ENCODE data around the gene ZRANB1. TPM values are rescaled to one million over a fixed set of nuclear protein-coding genes. Genes with fewer than 3 reads are reported as not detected.
"Not testable (repeated sequence)": the region's sequence is repeated elsewhere in the genome, so short reads cannot be mapped to it uniquely, and the experiment has no call there.

The ZRANB1 gene
- total RNA-seq, 1 experiment from 2014 or later: 12.2 TPM

DNA sequence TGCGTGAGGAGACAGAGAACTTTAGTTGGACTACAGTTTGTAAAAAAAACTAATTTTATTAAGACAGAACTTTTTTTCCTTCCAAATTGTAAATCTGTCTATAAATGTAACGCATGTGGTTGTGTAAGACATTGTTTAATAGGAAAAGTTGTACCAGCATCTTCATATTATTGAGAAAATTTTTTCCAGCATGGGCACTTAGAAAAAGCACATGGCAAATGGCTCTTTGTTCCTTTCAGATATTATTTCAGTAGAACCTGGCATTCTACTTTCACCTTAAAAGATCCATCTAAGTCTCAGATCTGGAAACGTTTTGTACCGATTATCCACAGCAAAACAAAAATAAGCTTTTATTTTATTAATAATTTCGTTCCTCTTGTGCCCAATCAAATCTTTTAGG, 43.2 kb downstream of the ZRANB1 start:
- in situ Hi-C loops (cut with HindIII; ENCODE audit: low pct_unique_long_range_greater_than_20kb, low sequenced_read_pairs): no loop called here
- no peak for DNase-seq (ENCODE audit: low read depth)

DNA sequence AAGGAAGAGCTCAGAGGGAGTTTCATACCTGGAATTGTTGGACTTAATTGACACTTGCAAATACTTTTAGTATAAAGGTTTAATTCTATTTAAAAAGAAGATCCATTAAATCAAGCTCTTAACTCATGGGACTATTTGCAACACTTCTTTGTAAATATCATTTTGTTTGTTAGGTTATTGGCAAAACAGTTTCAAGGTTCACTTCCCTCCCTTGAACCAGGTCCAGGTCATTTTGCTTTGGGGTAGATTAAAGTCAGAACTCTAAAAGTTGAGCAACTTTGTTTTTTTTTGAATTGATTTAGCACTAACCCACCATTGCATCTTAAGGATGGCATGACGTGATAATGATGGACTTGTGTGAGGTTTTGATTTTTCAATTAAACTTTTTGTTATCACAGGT, 45.9 kb downstream of the ZRANB1 start:
- in situ Hi-C loops (cut with HindIII; ENCODE audit: low pct_unique_long_range_greater_than_20kb, low sequenced_read_pairs): no loop called here
- DNase-seq (ENCODE audit: low read depth): no peak

DNA sequence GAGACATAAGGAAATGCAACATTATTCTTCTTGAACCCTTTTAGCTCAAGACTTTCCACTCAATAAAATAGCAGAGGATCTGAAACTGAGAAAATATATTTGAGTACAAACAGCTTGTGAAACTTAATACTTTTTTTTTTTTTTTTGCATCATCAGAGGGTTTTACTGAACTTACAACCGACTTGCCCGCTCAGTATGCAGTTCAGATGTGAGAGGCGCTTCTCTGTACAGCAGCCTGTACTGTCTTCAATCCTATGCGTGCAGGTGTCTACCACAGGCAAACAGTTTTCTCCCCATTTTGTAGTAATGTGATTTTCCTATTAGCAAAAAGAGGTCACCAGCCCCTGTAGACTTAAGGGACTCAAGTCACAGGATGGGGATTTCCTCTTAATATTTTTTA, 46.8 kb downstream of the ZRANB1 start:
- DNase-seq (ENCODE audit: low read depth); in situ Hi-C loops (cut with HindIII; ENCODE audit: low pct_unique_long_range_greater_than_20kb, low sequenced_read_pairs): not testable (repeated sequence)

DNA sequence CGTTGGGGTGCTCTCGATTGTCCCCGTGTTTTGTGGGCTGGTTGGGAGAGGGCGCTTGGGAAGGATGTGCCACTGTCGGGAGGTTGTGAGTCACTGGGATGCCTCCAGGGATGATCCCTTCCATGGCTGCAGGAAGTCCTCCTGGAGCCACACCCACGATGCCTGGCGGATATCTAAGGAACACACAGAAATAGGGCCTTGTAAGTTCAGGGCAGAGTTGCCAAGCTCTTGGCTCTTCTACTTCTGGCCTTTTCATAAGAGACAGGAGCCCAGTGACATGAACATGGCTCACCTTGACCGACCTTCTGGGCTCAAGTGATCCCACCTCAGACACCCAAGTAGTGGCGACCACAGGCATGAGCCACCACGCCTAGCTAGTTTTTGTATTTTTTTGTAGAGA, 47.6 kb downstream of the ZRANB1 start:
- in situ Hi-C loops (cut with HindIII; ENCODE audit: low pct_unique_long_range_greater_than_20kb, low sequenced_read_pairs): no loop called here
- DNase-seq (ENCODE audit: low read depth): no peak

DNA sequence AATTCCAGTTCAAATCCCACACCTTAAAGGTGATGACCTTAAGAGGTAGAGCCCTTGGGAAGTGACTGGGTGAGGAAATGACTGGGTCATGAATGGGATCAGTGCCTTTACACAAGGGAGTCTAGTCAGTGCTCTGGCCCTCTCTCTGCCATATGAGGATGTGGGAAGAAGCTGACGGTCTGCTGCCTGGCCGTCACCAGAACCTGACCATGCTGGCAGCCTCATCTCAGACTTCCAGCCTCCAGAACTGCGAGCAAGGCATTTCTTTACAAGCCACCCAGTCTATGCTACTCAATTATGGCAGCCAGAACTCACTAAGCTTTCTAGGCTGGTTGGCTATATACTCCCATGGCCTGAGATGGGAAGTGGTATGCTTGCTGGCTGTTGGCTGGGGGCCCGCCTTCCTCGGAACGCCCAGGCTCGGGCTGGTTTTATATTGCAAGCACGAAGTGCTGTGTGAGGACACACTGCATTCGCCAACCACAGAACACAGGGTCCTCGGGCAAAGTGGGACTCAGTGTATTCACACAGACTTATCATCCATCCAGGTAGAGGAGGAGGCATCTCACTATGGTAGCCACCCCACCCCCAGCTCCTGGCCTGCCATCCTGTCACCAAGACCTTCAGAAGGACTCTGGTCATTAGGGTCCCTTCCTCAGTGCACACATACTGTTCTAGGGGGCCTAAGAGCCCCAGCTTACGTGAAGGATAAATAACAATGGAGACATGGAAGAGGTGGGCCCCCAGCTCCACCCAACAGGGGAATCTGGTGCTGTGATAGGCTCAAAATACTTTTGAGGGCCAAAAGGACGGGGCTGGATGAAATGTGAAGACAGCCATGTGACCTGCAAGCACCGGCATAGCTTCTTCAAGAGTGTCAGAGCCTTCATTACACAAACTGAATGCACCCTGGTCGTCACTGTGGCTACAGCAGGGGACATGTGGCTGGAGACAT, 49.0 kb downstream of the ZRANB1 start:
- DNase-seq (ENCODE audit: low read depth): no peak
- in situ Hi-C loops (cut with HindIII; ENCODE audit: low pct_unique_long_range_greater_than_20kb, low sequenced_read_pairs): no loop called here

DNA sequence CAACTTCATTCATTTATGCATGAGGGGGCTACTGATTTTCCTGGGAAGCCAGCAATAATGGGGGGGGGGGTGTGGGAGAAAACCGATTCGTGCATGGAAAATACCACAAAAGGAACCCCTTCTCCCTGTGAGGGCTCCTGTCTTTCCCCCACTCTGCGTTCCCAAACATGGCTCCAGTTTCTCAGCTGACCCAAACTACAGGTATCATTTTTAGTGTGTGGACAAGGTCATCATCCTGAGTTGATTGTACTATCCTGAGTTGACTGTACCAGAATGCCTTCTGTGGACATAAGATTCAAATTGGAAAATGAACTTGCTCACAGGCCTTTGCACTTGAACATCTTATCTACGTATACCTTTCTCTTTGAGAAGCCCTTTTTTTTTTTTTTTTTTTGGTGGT, 49.9 kb downstream of the ZRANB1 start:
- DNase-seq (ENCODE audit: low read depth): no peak
- in situ Hi-C loops (cut with HindIII; ENCODE audit: low pct_unique_long_range_greater_than_20kb, low sequenced_read_pairs): no loop called here

DNA sequence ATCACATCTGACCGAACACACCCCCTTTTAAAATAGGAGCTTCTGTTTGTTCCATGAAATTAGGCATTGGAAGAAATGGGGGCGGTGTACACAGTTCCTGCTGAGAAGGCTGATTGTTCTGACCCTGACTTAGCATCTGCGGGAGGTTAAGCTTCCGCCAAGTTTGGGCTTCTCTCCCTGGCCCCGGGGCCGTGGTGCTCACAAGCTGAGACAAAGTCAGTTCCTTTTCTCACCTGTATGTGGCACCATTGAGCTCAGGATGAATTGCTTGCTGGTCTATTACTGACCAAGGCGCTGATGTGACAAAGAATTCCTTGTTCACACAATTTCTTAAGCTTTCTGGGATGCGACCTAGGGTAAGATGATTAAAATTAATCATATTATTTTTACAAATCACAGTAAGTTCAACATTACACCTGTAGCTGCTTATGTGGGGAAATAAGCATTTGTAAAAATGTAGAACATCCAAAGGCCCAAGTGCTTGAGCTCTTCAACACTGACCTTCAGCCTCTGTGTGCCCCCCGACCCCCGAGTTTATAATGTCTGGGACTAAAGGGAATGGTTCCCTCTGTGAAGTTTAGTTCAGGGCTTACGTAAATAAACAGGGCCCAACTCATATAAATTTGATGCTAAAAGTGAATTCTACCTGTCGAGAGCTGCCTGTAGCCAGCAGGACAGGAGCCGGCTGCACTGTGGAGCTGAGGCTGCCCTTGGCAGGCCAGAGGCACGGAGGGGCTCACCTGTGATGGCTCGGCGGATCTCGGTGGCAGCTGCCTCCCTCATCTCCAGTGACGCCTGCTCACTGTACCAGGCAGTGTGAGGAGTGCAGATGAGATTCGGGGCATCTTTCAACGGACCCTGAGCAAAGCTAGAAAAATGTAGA, 50.8 kb downstream of the ZRANB1 start:
- in situ Hi-C loops (cut with HindIII; ENCODE audit: low pct_unique_long_range_greater_than_20kb, low sequenced_read_pairs): no loop called here
- peak; percentile 24 for DNase-seq (ENCODE audit: low read depth)

DNA sequence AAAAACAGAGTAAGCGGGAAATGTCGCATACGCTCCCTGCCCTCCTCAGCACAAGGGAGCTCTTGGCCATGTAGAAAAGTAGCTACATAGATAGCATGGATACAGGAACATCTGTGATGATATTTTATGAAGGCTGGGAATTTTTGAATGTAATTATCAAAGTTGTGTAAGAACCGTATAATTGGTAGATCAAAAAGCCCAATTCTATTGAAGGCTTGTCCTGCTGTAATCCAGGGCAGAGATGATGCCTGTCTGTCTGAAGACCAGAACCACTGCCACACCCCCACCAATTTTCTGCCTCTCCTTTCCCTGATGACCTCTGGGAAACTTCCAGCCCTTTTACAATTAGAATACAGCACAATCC, 51.4 kb downstream of the ZRANB1 start:
- in situ Hi-C loops (cut with HindIII; ENCODE audit: low pct_unique_long_range_greater_than_20kb, low sequenced_read_pairs): no loop called here

DNA sequence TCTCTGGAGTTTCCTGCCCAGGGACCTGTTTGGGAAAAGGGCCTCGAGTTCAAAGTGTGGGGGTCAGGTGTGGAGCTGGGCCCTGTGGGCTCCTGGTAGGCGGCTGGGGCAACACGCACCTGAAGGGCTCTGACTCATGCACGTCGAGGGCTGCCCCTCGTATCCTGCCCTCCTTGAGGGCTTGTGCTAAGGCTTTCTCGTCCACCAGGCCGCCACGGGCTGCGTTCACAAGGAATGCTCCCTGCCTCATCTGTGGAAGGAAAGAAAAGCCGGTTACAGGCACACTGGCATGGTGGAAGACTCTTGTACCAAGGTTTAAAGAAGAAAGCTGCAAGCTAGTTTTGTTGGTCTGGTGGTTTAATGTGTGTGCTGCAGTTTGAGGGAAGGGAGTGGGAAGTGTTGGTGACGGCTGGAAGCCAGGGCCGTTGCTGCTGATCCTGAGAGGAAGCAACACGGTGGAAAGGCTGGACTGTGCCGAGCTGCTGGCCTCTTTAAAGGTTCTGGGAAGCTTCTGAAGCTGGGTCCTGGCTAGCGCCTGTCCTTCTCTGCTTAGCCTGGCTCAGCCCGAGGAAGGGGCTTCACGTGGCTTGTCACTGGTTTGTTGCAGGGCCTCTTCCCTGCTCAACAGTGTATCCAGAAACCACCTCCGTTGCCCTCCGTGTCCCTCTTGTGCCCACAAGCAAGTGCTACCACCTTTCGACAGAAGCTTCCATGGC, 52.0 kb downstream of the ZRANB1 start:
- in situ Hi-C loops (cut with HindIII; ENCODE audit: low pct_unique_long_range_greater_than_20kb, low sequenced_read_pairs): no loop called here
- DNase-seq (ENCODE audit: low read depth): no peak

More for the DNA sequence above, 51.4 kb downstream of the ZRANB1 start:
- DNase-seq (ENCODE audit: low read depth): no peak

DNA sequence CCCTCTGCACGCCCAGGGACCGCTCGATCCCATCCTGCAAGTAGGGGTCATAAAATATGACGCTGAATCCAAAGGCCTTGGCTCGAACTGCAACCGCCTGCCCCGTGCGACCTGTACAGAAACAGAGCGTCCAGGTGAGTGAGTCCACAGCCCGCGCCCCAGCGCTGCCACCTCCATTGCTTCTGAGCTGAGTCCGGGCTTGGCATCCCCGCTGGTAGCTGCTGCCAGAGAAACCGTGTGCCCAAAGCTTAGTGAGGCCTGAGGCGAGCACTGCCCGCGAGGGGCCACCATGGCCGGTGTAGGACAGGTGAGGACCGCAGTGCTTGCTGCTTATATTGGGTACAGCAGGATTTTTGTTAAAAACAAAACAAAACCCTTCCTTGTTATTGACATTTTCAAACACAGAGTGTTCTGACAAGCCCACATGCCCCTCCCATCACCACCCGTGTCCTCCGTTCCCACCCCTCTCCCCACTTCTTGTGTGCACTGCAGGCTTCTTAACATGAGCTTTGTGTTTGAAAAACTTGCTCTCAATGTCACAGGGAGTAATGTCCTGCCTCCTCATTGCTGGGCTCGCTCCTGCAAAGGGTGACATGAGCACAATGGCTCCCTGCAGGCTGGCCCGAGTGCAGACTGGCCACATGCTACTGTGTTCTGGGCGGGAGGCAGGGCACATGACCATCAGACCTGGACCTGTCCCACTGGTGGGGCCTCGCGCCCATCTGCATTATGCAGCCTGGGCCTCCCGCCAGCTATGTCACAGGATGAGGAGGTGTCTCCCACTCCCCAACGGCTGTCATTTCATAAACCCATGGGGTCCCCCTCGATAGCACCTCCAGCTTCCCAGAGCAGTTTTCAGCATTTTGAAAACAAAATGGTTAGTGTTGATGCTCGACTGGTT, 52.9 kb downstream of the ZRANB1 start:
- no peak for DNase-seq (ENCODE audit: low read depth)
- in situ Hi-C loops (cut with HindIII; ENCODE audit: low pct_unique_long_range_greater_than_20kb, low sequenced_read_pairs): no loop called here

DNA sequence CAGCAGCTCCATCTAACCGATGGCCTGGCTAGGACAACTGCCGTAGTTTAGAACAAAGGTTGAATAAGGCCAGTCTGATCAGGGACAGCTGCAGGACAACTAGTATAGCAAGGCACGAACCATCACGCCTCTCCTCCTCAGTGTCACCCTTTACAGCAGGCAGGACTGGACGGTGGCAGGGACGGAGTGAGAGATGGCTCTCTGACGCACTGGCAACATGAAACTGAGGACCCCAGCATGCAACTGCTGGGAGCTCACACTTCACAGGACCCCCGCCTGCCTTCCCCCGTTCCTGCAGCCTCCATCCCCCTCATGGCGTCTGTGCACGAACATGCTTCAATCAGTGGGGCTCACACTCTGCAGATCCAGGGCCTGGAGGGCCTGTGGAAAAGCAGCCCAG, 53.7 kb downstream of the ZRANB1 start:
- in situ Hi-C loops (cut with HindIII; ENCODE audit: low pct_unique_long_range_greater_than_20kb, low sequenced_read_pairs): no loop called here

DNA sequence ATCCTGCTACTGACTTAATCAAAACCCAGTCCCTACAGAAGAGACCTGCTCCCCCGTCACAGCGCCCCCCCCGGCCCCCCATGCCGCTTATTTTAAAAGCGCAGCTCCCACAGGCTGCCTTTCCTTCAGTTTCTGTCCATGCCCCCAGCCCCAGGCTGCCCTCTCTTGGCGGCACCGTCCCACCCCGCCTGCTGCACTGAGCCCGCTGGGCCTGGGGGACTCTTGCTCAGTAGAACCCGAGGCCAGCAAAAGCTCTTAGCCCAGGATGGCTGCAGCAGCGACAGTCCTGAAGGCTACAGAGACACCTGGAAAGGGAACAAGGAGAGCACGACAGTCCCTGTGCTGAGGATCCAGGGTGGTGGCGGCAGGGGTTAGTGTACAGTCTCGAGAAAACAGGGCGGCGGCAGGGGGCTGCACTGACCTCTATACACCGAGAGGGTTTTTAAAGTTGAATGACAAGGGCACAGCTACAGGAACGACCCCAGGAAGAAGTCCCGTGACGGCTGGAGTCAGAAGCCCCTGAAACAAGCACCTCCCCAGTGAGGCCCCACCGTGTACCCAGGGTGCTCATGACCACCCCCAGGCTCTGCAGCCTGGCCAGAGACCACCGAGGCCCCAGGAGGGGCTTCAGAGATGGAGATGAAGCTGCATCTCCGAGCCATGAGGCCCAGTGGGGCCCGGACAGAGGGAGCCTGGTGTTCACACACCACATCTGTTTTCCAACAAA, 54.4 kb downstream of the ZRANB1 start:
- no peak for DNase-seq (ENCODE audit: low read depth)
- in situ Hi-C loops (cut with HindIII; ENCODE audit: low pct_unique_long_range_greater_than_20kb, low sequenced_read_pairs): no loop called here

More for the DNA sequence above, 53.7 kb downstream of the ZRANB1 start:
- DNase-seq (ENCODE audit: low read depth): no peak

DNA sequence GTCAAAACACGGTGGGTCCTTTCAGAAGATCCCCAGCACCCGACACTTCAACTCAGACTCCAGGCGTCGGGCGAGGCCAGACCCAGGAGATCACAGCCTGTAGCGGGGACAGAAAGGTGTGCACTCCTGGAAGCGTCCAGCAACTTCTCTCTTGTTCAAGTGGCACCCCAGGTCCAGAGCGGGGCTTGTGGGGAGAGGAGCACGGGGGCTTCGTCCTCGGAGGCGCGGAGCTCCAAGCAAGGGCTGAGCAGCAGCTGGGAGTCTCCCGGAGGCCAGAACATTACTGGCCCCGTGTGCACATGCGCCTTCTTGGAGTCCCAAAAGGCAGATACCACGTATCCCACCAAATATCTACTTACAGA, 54.9 kb downstream of the ZRANB1 start:
- DNase-seq (ENCODE audit: low read depth): no peak
- in situ Hi-C loops (cut with HindIII; ENCODE audit: low pct_unique_long_range_greater_than_20kb, low sequenced_read_pairs): no loop called here

DNA sequence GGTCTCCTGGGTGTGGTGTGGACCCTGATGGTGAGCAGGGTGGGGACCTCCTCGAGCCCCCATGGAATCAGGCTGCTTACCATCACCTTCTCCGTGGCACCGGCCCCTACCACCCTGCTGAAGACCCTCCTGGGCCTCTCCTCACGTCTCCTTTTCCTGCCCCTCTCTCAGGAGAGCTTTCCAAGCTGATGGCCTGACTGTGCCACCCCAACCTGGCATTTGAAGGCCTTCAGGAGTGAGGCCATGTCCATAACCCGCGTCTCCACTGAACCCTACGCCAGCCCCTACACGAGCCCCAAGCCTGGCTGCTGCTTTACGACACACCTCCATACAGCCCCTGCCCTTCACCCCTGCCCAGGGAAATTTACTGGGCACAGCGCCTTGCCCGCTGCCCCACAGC, 55.4 kb downstream of the ZRANB1 start:
- DNase-seq (ENCODE audit: low read depth): no peak
- in situ Hi-C loops (cut with HindIII; ENCODE audit: low pct_unique_long_range_greater_than_20kb, low sequenced_read_pairs): no loop called here

DNA sequence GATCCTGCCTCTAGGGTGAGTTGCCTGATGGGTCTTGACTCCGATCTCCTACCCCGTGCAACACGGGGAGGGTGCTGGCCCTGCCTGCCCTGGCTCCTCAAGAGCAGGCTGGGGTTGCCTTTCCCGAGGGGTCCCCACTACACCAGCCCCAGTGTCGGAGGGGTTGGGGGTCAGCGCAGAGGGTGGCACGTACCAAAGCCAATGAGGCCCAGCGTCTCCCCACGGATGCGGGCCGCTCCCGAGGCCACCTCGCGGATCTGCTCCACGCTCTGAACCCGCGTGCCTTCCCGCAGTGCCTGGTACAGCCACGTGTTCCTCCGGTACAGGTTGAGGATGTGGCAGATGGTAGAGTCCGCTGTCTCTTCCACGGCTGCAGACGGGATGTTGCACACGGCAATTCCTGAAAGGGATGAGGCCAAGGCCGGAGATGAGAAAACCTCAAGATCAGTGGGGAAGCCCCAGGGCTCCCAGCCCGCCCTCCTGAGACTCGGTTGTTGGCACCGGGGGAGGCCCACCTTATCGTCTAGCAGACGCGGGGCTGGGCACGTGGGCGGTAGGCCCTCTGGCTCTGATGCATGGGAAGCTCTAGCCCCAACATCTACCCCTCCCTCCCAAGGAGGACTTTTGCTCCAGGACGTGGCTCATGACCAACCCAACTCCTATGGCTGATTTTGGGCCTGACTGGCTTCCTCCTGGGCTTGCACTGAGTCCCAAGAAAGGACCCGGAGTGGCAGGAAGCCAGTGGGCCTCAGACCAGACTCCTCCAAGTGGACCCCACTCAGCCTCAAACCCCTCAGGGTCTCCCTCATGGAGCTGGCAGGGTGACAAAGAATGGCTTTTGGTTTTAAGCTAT, 56.1 kb downstream of the ZRANB1 start:
- in situ Hi-C loops (cut with HindIII; ENCODE audit: low pct_unique_long_range_greater_than_20kb, low sequenced_read_pairs): no loop called here
- no peak for DNase-seq (ENCODE audit: low read depth)

DNA sequence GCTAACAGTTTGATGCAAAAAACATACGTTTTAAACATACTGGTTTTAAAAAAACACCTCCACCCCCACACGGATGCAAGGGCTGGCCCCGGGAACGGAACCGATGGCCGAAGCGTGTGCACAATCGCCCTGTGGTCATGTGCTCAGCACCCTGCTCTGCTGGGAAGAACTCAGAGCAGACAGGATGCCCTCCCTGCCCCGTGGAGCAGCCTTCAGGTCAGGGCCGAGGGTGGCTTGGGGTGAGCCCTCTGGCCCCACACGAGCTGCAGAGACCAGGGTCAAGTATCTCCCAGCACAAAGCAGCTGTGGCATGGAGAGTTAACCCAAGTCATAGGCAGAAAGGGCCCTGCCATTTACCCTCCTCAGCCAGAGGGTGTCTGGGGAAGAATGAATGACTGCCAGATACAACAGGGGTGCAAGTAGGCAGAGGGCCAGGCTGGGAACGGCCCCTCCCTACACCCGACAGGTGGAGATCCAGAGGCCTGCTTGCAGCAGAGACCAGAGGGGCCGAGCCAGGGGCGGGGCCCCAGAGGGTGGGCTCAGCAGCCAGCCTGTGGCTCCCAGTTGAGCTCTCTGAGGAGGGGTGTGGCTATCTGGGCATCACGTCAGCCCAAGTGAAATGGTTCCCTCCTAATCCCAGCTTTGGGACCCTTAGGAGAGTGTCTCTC, 56.8 kb downstream of the ZRANB1 start:
- no peak for DNase-seq (ENCODE audit: low read depth)
- in situ Hi-C loops (cut with HindIII; ENCODE audit: low pct_unique_long_range_greater_than_20kb, low sequenced_read_pairs): no loop called here

All from Caki2 (cell line).